Nasal cavity respiratory epithelium epithelial cell of viscerocranial mucosa (primary cell): Measurements from ENCODE around the gene NCAPG2. TPM values are rescaled to one million over a fixed set of nuclear protein-coding genes. Genes with fewer than 3 reads are reported as not detected.

ENCODE experiments used
- total RNA-seq: library from RNA; depleted of rRNA; stranded (reverse); fragments of >200 nt; gene quantifications from 2 replicates; pipeline ENCODE4 v1.2.3, GENCODE V29; 2014

NCAPG2 gene
- total RNA-seq = 3.1 and 3.8 TPM in 2 replicates

GRCh38 chr7:158704524-158705233 lies at the start of gene NCAPG2:
Gene NCAPG2, minus strand, starts transcription at chr7:158704804. Its CDS starts 2,905 bp downstream, at chr7:158701899.

GRCh38 chr7:158587162-158588084 lies 117.2 kb downstream of the NCAPG2 start, which contains the start of gene PTPRN2:
Gene PTPRN2, minus strand, starts transcription at chr7:158587823.

Other genes starting within 250 kb of the NCAPG2 start
- gene PTPRN2, start 117.0 kb downstream of the NCAPG2 start, total RNA-seq = under 0.01 and 2.5 TPM in 2 replicates
- 84.8 and 117 TPM in 2 replicates for gene ESYT2, start 124.7 kb upstream of the NCAPG2 start, total RNA-seq
- gene DYNC2I1, start 151.8 kb upstream of the NCAPG2 start, total RNA-seq = 3.4 and 11.6 TPM in 2 replicates